ENCODE measurements around the gene FAM13A.

The FAM13A gene

DNA sequence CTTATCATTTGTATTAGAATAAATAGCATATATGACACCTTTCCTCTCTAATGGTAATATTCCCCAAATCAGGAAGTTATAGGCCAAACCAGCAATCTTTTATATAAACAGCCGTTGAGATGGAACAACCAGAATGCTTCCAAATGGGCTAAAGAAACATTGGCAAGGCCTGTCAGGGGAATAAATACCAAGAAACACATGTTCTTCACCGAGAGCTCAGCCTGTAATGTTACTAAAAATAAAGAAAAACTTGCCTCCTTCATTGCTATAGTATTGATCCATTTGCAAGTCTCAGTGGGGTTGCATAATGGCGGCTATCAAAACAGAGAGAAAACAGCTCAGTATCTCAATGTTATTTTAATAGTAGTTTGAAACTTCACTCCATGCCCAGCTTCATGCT is 104.9 kb downstream of the FAM13A start:
- Histone ChIP-seq H3K4me1 (ENCODE audit: control insufficient read depth, insufficient read depth, low read length, poor library complexity, severe bottlenecking) (no peaks in the 10 kb centered on the region), H3K9me3 (ENCODE audit: control insufficient read depth, low read length) (no peaks in the 10 kb centered on the region), H3K27me3 (replicated peaks; ENCODE audit: control insufficient read depth, insufficient read depth, low read length, poor library complexity, severe bottlenecking) (no peaks in the 10 kb centered on the region), H3K4me3 (ENCODE audit: insufficient read depth, low read depth, low read length, poor library complexity, severe bottlenecking) (no peak overlapping the region), H3K36me3 (ENCODE audit: control insufficient read depth, insufficient read depth, low read length) (no peaks in the 10 kb centered on the region), H3K27ac (ENCODE audit: insufficient read depth, low read length, poor library complexity, severe bottlenecking) (no peak overlapping the region)
- DNase-seq: no peak

DNA sequence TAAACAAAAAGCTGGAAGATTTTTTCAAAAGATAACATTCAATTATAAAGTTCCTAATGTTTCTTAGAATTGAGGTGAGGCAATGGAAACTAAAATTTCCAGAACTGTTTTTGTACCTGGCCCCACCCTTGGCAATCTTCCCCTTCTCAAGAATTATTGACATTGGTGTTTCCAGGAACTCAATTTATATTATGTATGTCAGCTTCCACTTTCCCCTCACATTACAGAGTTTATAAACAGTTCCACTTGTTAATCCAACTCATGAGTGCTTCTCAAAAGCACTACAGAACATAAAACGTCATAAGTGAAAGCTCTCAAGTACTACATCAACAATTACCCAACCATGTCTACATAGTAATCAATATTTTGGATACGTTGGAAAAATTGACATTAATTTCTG is 107.4 kb downstream of the FAM13A start:
- H3K27ac ChIP-seq (ENCODE audit: insufficient read depth, low read length, poor library complexity, severe bottlenecking): no peak overlapping the region
- no peaks in the 10 kb centered on the region for H3K36me3 ChIP-seq (ENCODE audit: control insufficient read depth, insufficient read depth, low read length)
- no peak for DNase-seq
- no peaks in the 10 kb centered on the region for H3K4me1 ChIP-seq (ENCODE audit: control insufficient read depth, insufficient read depth, low read length, poor library complexity, severe bottlenecking)
- no peaks in the 10 kb centered on the region for H3K9me3 ChIP-seq (ENCODE audit: control insufficient read depth, low read length)
- no peaks in the 10 kb centered on the region for H3K27me3 ChIP-seq (replicated peaks; ENCODE audit: control insufficient read depth, insufficient read depth, low read length, poor library complexity, severe bottlenecking)
- H3K4me3 ChIP-seq (ENCODE audit: insufficient read depth, low read depth, low read length, poor library complexity, severe bottlenecking): no peak overlapping the region

DNA sequence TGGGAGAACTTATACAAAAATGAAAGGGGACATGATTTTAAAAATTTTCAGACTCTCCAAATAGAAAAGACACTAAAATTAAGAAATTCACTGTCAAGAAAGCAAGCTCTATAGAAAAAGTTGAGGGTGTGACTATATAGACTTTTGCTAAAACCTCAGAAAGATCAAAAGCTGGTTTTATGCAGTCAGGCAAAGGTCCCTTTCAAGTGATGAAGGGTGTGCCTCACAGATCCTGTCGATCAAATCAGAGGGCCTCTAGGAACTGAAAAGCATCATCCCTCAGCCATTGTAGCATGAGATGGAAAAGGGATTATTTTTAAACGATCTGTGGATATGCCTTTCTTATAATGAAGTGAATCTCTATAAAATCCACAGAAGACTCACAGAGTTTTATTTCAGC is 116.5 kb downstream of the FAM13A start:
- Histone ChIP-seq H3K4me1 (ENCODE audit: control insufficient read depth, insufficient read depth, low read length, poor library complexity, severe bottlenecking) (no peaks in the 10 kb centered on the region), H3K4me3 (ENCODE audit: insufficient read depth, low read depth, low read length, poor library complexity, severe bottlenecking) (no peak overlapping the region), H3K27me3 (replicated peaks; ENCODE audit: control insufficient read depth, insufficient read depth, low read length, poor library complexity, severe bottlenecking) (no peaks in the 10 kb centered on the region), H3K36me3 (ENCODE audit: control insufficient read depth, insufficient read depth, low read length) (no peaks in the 10 kb centered on the region), H3K27ac (ENCODE audit: insufficient read depth, low read length, poor library complexity, severe bottlenecking) (no peak overlapping the region), H3K9me3 (ENCODE audit: control insufficient read depth, low read length) (no peaks in the 10 kb centered on the region)
- DNase-seq: no peak

DNA sequence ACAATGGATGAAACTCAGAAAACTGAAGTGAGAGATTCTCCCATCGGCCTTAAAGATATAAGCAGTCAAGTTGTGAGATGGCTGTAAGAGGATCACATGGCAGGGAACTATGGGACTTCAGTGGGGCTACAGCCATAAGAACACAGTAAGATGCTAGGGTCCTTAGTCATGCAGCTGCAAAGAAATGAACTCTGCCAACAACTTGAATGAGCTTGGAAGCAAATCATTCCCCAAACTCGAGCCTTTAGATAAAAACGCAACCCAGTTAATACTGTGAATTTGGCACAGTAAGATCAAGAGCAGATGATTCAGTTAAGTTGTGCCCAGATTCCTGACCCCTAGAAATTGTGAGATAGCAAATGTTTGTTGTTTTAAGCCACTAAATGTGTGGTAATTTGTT is 117.3 kb downstream of the FAM13A start:
- H3K4me1 ChIP-seq (ENCODE audit: control insufficient read depth, insufficient read depth, low read length, poor library complexity, severe bottlenecking): no peaks in the 10 kb centered on the region
- H3K36me3 ChIP-seq (ENCODE audit: control insufficient read depth, insufficient read depth, low read length): no peaks in the 10 kb centered on the region
- no peak for DNase-seq
- H3K27me3 ChIP-seq (replicated peaks; ENCODE audit: control insufficient read depth, insufficient read depth, low read length, poor library complexity, severe bottlenecking): no peaks in the 10 kb centered on the region
- H3K9me3 ChIP-seq (ENCODE audit: control insufficient read depth, low read length): no peaks in the 10 kb centered on the region
- H3K4me3 ChIP-seq (ENCODE audit: insufficient read depth, low read depth, low read length, poor library complexity, severe bottlenecking): no peak overlapping the region
- H3K27ac ChIP-seq (ENCODE audit: insufficient read depth, low read length, poor library complexity, severe bottlenecking): no peak overlapping the region

DNA sequence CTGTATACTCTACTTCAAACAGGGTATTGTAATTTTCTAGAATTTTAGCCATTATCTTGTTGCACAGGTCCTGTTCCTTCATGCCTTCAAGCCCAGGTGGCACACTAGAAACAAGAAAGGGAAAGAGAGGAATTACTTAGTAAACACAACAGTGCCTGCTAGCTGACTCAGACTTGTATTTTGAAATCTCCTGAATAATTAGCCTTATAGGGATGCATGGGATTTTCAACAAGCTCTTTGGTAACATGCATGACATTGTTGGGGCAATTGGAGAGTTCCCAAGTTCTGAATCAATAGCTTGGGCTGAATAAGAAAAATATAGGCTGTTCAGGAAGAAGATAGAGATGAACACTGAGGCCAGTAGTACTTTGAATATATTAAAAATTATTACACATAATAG is 118.8 kb downstream of the FAM13A start:
- Histone ChIP-seq H3K4me1 (ENCODE audit: control insufficient read depth, insufficient read depth, low read length, poor library complexity, severe bottlenecking) (no peaks in the 10 kb centered on the region), H3K27ac (ENCODE audit: insufficient read depth, low read length, poor library complexity, severe bottlenecking) (no peak overlapping the region), H3K27me3 (replicated peaks; ENCODE audit: control insufficient read depth, insufficient read depth, low read length, poor library complexity, severe bottlenecking) (no peaks in the 10 kb centered on the region), H3K9me3 (ENCODE audit: control insufficient read depth, low read length) (no peaks in the 10 kb centered on the region), H3K36me3 (ENCODE audit: control insufficient read depth, insufficient read depth, low read length) (no peaks in the 10 kb centered on the region), H3K4me3 (ENCODE audit: insufficient read depth, low read depth, low read length, poor library complexity, severe bottlenecking) (no peak overlapping the region)
- no peak for DNase-seq

DNA sequence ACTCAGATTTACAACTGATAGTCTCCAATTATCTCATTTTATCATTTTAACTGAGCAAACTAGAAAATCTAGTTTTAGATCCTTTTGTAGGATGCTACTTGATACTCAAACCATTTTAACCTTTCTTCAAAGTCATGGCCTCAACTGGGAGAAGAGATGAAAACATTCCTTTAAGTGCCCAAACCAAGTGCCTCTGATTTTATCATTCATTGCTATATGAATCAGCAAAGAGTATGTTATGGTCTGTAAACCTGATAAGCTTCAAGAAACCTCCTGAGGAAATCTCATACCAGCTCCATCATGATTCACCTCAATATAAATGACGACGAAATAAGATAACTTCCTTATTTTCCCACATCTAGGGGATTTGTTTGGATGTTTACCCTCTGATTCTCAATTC is 119.9 kb downstream of the FAM13A start:
- Histone ChIP-seq H3K27ac (ENCODE audit: insufficient read depth, low read length, poor library complexity, severe bottlenecking) (no peak overlapping the region), H3K27me3 (replicated peaks; ENCODE audit: control insufficient read depth, insufficient read depth, low read length, poor library complexity, severe bottlenecking) (no peaks in the 10 kb centered on the region), H3K36me3 (ENCODE audit: control insufficient read depth, insufficient read depth, low read length) (no peaks in the 10 kb centered on the region), H3K9me3 (ENCODE audit: control insufficient read depth, low read length) (no peaks in the 10 kb centered on the region), H3K4me1 (ENCODE audit: control insufficient read depth, insufficient read depth, low read length, poor library complexity, severe bottlenecking) (no peaks in the 10 kb centered on the region), H3K4me3 (ENCODE audit: insufficient read depth, low read depth, low read length, poor library complexity, severe bottlenecking) (no peak overlapping the region)
- no peak for DNase-seq

DNA sequence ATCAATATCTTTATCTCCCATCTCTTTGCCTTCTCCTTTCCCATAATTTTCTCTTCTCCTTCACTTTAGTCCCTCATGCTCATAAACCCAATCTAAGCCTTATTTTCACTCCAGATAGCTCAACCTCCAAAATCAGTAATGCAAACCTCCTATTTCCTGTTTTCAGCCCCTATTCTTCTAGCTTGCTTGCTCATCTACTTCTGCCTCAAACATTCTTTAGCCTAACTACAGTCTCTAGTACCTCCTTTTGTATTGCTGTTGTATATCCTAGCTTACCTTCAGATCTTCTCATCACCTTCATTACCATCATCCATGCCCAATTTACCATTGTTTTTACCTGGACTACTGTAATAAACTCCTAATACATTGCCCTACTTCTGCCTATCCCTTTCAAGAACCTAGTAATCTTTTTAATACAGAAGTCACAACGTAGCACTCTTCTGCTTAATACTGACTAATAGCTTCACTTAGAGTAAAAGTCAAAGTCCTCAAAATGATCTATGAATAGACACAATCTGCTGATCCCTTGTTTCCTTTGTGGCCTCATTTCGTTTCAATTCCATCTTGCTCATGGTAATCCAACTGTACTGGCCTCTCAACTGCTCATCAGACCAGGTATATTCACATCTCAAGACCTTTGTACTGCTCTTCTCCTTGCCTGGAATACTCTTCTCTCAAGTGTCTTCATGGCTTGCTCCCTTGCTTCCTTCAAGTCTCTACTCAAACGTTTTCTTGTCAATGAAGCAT is 123.4 kb downstream of the FAM13A start:
- no peaks in the 10 kb centered on the region for H3K4me1 ChIP-seq (ENCODE audit: control insufficient read depth, insufficient read depth, low read length, poor library complexity, severe bottlenecking)
- H3K27me3 ChIP-seq (replicated peaks; ENCODE audit: control insufficient read depth, insufficient read depth, low read length, poor library complexity, severe bottlenecking): no peaks in the 10 kb centered on the region
- no peak for DNase-seq
- no peak overlapping the region for H3K27ac ChIP-seq (ENCODE audit: insufficient read depth, low read length, poor library complexity, severe bottlenecking)
- no peak overlapping the region for H3K4me3 ChIP-seq (ENCODE audit: insufficient read depth, low read depth, low read length, poor library complexity, severe bottlenecking)
- no peaks in the 10 kb centered on the region for H3K9me3 ChIP-seq (ENCODE audit: control insufficient read depth, low read length)
- no peaks in the 10 kb centered on the region for H3K36me3 ChIP-seq (ENCODE audit: control insufficient read depth, insufficient read depth, low read length)

DNA sequence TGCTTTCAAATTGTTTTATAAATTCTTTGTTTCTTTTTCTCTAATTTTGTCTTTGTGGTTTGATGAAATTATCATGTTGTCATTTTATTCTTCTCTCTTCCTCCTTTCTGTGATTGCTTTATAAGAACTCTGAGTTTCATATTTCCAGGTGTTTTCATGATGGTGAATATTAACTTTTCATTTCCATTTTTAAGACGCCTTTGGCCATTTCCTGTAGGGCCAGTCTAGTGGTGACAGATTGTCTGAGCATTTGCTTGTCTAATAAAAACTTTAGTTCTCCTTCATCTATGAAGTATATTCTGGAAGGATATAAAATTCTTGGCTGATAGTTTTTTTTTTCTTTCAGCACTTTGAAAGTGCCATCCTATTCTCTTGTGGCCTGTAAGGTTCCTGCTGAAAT is 128.1 kb downstream of the FAM13A start:
- Histone ChIP-seq H3K27ac (ENCODE audit: insufficient read depth, low read length, poor library complexity, severe bottlenecking) (no peak overlapping the region), H3K4me3 (ENCODE audit: insufficient read depth, low read depth, low read length, poor library complexity, severe bottlenecking) (no peak overlapping the region), H3K9me3 (ENCODE audit: control insufficient read depth, low read length) (no peaks in the 10 kb centered on the region), H3K27me3 (replicated peaks; ENCODE audit: control insufficient read depth, insufficient read depth, low read length, poor library complexity, severe bottlenecking) (no peaks in the 10 kb centered on the region), H3K36me3 (ENCODE audit: control insufficient read depth, insufficient read depth, low read length) (no peaks in the 10 kb centered on the region), H3K4me1 (ENCODE audit: control insufficient read depth, insufficient read depth, low read length, poor library complexity, severe bottlenecking) (no peaks in the 10 kb centered on the region)
- no peak for DNase-seq

DNA sequence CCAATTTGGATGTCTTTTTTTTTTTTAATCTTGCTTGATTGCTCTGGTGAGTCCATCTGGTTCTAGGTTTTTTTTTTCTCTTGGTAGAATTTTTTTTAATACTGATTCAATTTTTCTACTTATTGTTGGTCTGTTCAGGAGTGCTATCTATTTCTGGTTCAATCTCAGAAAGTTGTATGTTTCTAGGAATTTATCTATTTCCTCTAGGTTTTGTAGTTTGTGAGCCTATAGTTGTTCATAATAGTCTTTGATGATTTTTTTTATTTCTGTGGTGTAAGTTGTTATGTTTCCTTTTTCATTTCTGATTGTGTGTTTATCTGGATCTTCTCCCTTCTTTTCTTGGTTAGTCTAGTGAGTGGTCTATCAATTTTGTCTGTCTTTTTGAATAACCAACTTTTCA is 129.6 kb downstream of the FAM13A start:
- Histone ChIP-seq H3K9me3 (ENCODE audit: control insufficient read depth, low read length) (no peaks in the 10 kb centered on the region), H3K27ac (ENCODE audit: insufficient read depth, low read length, poor library complexity, severe bottlenecking) (no peak overlapping the region), H3K27me3 (replicated peaks; ENCODE audit: control insufficient read depth, insufficient read depth, low read length, poor library complexity, severe bottlenecking) (no peaks in the 10 kb centered on the region), H3K4me1 (ENCODE audit: control insufficient read depth, insufficient read depth, low read length, poor library complexity, severe bottlenecking) (no peaks in the 10 kb centered on the region), H3K4me3 (ENCODE audit: insufficient read depth, low read depth, low read length, poor library complexity, severe bottlenecking) (no peak overlapping the region), H3K36me3 (ENCODE audit: control insufficient read depth, insufficient read depth, low read length) (no peaks in the 10 kb centered on the region)
- DNase-seq: no peak

DNA sequence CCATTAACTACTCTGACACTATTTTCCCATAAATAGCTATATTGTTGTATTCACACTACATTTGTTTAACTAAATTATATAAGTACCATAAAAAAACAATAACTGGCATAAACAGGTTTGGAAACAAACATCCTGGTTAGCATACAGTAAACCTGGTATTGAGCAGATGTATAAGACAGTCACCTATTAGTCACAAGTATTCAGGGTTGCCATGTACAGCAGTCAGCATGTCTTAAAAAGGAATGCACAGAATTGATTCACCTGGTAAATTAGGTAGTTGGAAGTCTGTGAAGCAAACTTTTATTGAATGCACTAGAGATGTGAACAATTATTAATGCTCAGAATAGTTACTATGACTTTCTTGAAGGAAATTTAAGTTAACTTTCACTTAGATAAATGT is 137.9 kb downstream of the FAM13A start:
- Histone ChIP-seq H3K9me3 (ENCODE audit: control insufficient read depth, low read length) (no peaks in the 10 kb centered on the region), H3K27me3 (replicated peaks; ENCODE audit: control insufficient read depth, insufficient read depth, low read length, poor library complexity, severe bottlenecking) (no peaks in the 10 kb centered on the region), H3K36me3 (ENCODE audit: control insufficient read depth, insufficient read depth, low read length) (no peaks in the 10 kb centered on the region), H3K4me3 (ENCODE audit: insufficient read depth, low read depth, low read length, poor library complexity, severe bottlenecking) (no peak overlapping the region), H3K27ac (ENCODE audit: insufficient read depth, low read length, poor library complexity, severe bottlenecking) (no peak overlapping the region), H3K4me1 (ENCODE audit: control insufficient read depth, insufficient read depth, low read length, poor library complexity, severe bottlenecking) (no peaks in the 10 kb centered on the region)
- DNase-seq: no peak
